Embryonic facial prominence (tissue), 1 donor: ENCODE data around the gene ABHD17C.

Source experiments
- DNase-seq: peaks from one replicate; pipeline ENCODE4 v3.0.0-alpha.2; 2016; ENCODE audit errors: extremely low spot score

The ABHD17C gene

GRCh38 chr15:80787316-80787715, 92.2 kb downstream of the ABHD17C start:
- DNase-seq, result no peak

- DNase-seq, result no peak
Observed at GRCh38 chr15:80788536-80788935, 93.4 kb downstream of the ABHD17C start.

GRCh38 chr15:80789296-80789695, 94.2 kb downstream of the ABHD17C start:
- DNase-seq, result no peak

- DNase-seq, result no peak
Observed at GRCh38 chr15:80789796-80790195, 94.7 kb downstream of the ABHD17C start.

- DNase-seq, result no peak
Observed at GRCh38 chr15:80790236-80790635, 95.1 kb downstream of the ABHD17C start.

GRCh38 chr15:80791004-80791403, 95.9 kb downstream of the ABHD17C start:
- no peak for DNase-seq

GRCh38 chr15:80796407-80796806, 101.3 kb downstream of the ABHD17C start:
- DNase-seq, result no peak

- DNase-seq, result no peak
Observed at GRCh38 chr15:80798911-80799310, 103.8 kb downstream of the ABHD17C start.

GRCh38 chr15:80800067-80800466, 105.0 kb downstream of the ABHD17C start:
- DNase-seq, result no peak

GRCh38 chr15:80801891-80802680, 107.0 kb downstream of the ABHD17C start:
- no peak for DNase-seq

- no peak for DNase-seq
Observed at GRCh38 chr15:80803580-80804525, 108.7 kb downstream of the ABHD17C start.

- DNase-seq, result no peak
Observed at GRCh38 chr15:80804970-80805495, 109.9 kb downstream of the ABHD17C start.
